H1 (cell line): Measurements from ENCODE around the gene RCAN2. TPM values are rescaled to one million over a fixed set of nuclear protein-coding genes. Genes with fewer than 3 reads are reported as not detected.

ENCODE experiments used
- CTCF ChIA-PET: fragments of 300-600 bp; sonication (Branson Sonifier 250); formaldehyde crosslinking; loops from one replicate; lab custom pipeline; 2021; ENCODE audit not compliant: partially characterized antibody; lab: Charles Lee
- POLR2A ChIA-PET: fragments of 300-600 bp; sonication (Branson Sonifier 250); formaldehyde crosslinking; loops from one replicate; lab custom pipeline; 2021; ENCODE audit warnings: inconsistent platforms; ENCODE audit not compliant: partially characterized antibody; lab: Charles Lee
- DNase-seq, 2 experiments: peaks; one replicate each; pipeline versions ENCODE4 v3.0.0 to v3.0.0-alpha.2; 2010 to 2022; ENCODE audit warnings: low spot score in 2 of 2, low read depth in 1 of 2, mixed read lengths in 1 of 2
- FAIRE-seq: peaks from 2 replicates; lab custom pipeline; 2011; peaks lifted over from hg19 to GRCh38; lab: Jason Lieb, UNC
- H2AFZ ChIP-seq: 2 replicates; pipeline ENCODE4 v1.8.1; 2012; ENCODE audit warnings: low read length, inconsistent platforms
- H2AK5ac ChIP-seq: 2 replicates; pipeline ENCODE4 v1.6.1; 2013; ENCODE audit warnings: low read depth, low read length
- H2BK120ac ChIP-seq: replicated peaks from 2 replicates; pipeline ENCODE3; 2013; ENCODE audit warnings: low read depth, low read length, inconsistent platforms
- H2BK12ac ChIP-seq: 2 replicates; pipeline ENCODE4 v1.6.1; 2013; ENCODE audit warnings: low read depth, low read length
- H2BK15ac ChIP-seq: 2 replicates; pipeline ENCODE4 v1.6.1; 2013; ENCODE audit warnings: low read length
- H2BK20ac ChIP-seq: 2 replicates; pipeline ENCODE4 v1.6.1; 2013; ENCODE audit warnings: low read length
- H2BK5ac ChIP-seq: 2 replicates; pipeline ENCODE4 v1.6.1; 2013; ENCODE audit warnings: low read depth, low read length
- H3K14ac ChIP-seq: 2 replicates; pipeline ENCODE4 v1.6.1; 2013; ENCODE audit warnings: inconsistent platforms; ENCODE audit not compliant: insufficient read length
- H3K18ac ChIP-seq: 2 replicates; pipeline ENCODE4 v1.6.1; 2013; ENCODE audit warnings: low read length; ENCODE audit errors: extremely low read depth
- H3K23ac ChIP-seq: 2 replicates; pipeline ENCODE4 v1.6.1; 2013; ENCODE audit warnings: inconsistent platforms; ENCODE audit not compliant: insufficient read length
- H3K23me2 ChIP-seq: 2 replicates; pipeline ENCODE4 v1.6.1; 2013; ENCODE audit warnings: low read depth, low read length
- H3K27ac ChIP-seq: 2 replicates; pipeline ENCODE4 v1.6.1; 2011; ENCODE audit warnings: low read depth, low read length, inconsistent platforms
- H3K27me3 ChIP-seq, 4 experiments: replicated peaks in 1 of 4; 1 replicate in 1 of 4; 2 replicates in 3 of 4; pipeline versions ENCODE4 v1.6.1 to v1.8.1; 2011 to 2013; ENCODE audit warnings: low read length in 3 of 4, mild to moderate bottlenecking in 3 of 4, inconsistent platforms in 2 of 4, mixed read lengths in 2 of 4, moderate library complexity in 1 of 4; ENCODE audit not compliant: control insufficient read depth in 3 of 4, insufficient read depth in 3 of 4; ENCODE audit errors: extremely low read depth in 1 of 4
- H3K36me3 ChIP-seq, 4 experiments: 2 replicates each; pipeline versions ENCODE4 v1.6.1 to v1.8.1; 2011 to 2013; ENCODE audit warnings: mild to moderate bottlenecking in 4 of 4, low read length in 3 of 4, moderate library complexity in 2 of 4, control low read depth in 1 of 4, inconsistent platforms in 1 of 4; ENCODE audit not compliant: insufficient read depth in 4 of 4, control insufficient read depth in 2 of 4
- H3K4ac ChIP-seq: replicated peaks from 2 replicates; pipeline ENCODE3; 2013; ENCODE audit warnings: low read length, low read depth, mixed read lengths, inconsistent platforms; ENCODE audit not compliant: insufficient read length
- H3K4me1 ChIP-seq, 4 experiments: replicated peaks in 1 of 4; 1 replicate in 1 of 4; 2 replicates in 3 of 4; pipeline versions ENCODE4 v1.6.1 to v1.8.1; 2011 to 2013; ENCODE audit warnings: low read length in 3 of 4, inconsistent platforms in 2 of 4, mixed read lengths in 1 of 4; ENCODE audit not compliant: insufficient read depth in 4 of 4, control insufficient read depth in 3 of 4
- H3K4me2 ChIP-seq, 2 experiments: 2 replicates each; pipeline versions ENCODE4 v1.6.1 to v1.8.1; 2011 to 2013; ENCODE audit warnings: low read depth in 2 of 2, low read length in 2 of 2, control low read depth in 1 of 2, inconsistent platforms in 1 of 2, mild to moderate bottlenecking in 1 of 2; ENCODE audit not compliant: insufficient read depth in 1 of 2
- H3K4me3 ChIP-seq, 4 experiments: fragments of 200-600, 300-600 bp in 1 of 4; sonication (generic), shearing (Covaris generic), sonication (Bioruptor Twin) in 1 of 4; 2 replicates each; pipeline versions ENCODE4 v1.5.1 to v1.8.1; 2011 to 2016; ENCODE audit warnings: low read length in 4 of 4, low read depth in 3 of 4, control low read depth in 2 of 4, inconsistent platforms in 2 of 4, mild to moderate bottlenecking in 2 of 4, mixed read lengths in 1 of 4, moderate library complexity in 1 of 4; ENCODE audit not compliant: insufficient read depth in 2 of 4; ENCODE audit errors: extremely low read depth in 1 of 4
- H3K56ac ChIP-seq: replicated peaks from 2 replicates; pipeline ENCODE3; 2013; ENCODE audit warnings: low read depth, mild to moderate bottlenecking, mixed read lengths, low read length, inconsistent platforms; ENCODE audit not compliant: insufficient read length
- H3K79me1 ChIP-seq: 2 replicates; pipeline ENCODE4 v1.6.1; 2013; ENCODE audit warnings: low read depth, low read length, control low read depth
- H3K79me2 ChIP-seq, 2 experiments: 2 replicates each; pipeline versions ENCODE4 v1.6.1 to v1.8.1; 2012 to 2013; ENCODE audit warnings: low read length in 2 of 2, mild to moderate bottlenecking in 2 of 2, inconsistent platforms in 1 of 2; ENCODE audit not compliant: insufficient read depth in 2 of 2, control insufficient read depth in 1 of 2
- H3K9ac ChIP-seq, 4 experiments: replicated peaks in 1 of 4; 1 replicate in 1 of 4; 2 replicates in 3 of 4; pipeline versions ENCODE4 v1.6.1 to v1.8.1; 2011 to 2013; ENCODE audit warnings: low read depth in 3 of 4, low read length in 3 of 4, control low read depth in 2 of 4, mild to moderate bottlenecking in 2 of 4, moderate library complexity in 2 of 4, inconsistent platforms in 1 of 4; ENCODE audit errors: extremely low read depth in 1 of 4
- H3K9me3 ChIP-seq, 2 experiments: 2 replicates each; pipeline versions ENCODE4 v1.6.1 to v1.8.1; 2012 to 2013; ENCODE audit warnings: mild to moderate bottlenecking in 2 of 2, moderate library complexity in 2 of 2, control low read depth in 1 of 2, inconsistent platforms in 1 of 2, low read depth in 1 of 2, low read length in 1 of 2, mixed read lengths in 1 of 2; ENCODE audit not compliant: insufficient read depth in 2 of 2
- H4K20me1 ChIP-seq, 2 experiments: replicated peaks in 1 of 2; 2 replicates each; pipeline versions ENCODE3 to v1.8.1; 2011 to 2013; ENCODE audit warnings: inconsistent platforms in 2 of 2, low read length in 2 of 2, mild to moderate bottlenecking in 1 of 2; ENCODE audit not compliant: insufficient read depth in 2 of 2, control insufficient read depth in 1 of 2
- H4K5ac ChIP-seq: 2 replicates; pipeline ENCODE4 v1.6.1; 2013; ENCODE audit warnings: low read length, low read depth, mixed read lengths, inconsistent platforms; ENCODE audit not compliant: insufficient read length
- H4K8ac ChIP-seq: 2 replicates; pipeline ENCODE4 v1.8.0; 2013; ENCODE audit warnings: mild to moderate bottlenecking, moderate library complexity, low read length, inconsistent platforms; ENCODE audit not compliant: insufficient read depth; ENCODE audit errors: extremely low read depth
- H4K91ac ChIP-seq: replicated peaks from 2 replicates; pipeline ENCODE3; 2013; ENCODE audit warnings: low read length, mixed read lengths, inconsistent platforms; ENCODE audit not compliant: insufficient read length
- ASH2L ChIP-seq: fragments of 200-600, 300-600 bp; sonication (generic); IDR thresholded peaks from one replicate; pipeline ENCODE4 v1.7.1; 2017; ENCODE audit warnings: low read length
- BRCA1 ChIP-seq: IDR thresholded peaks from 2 replicates; pipeline ENCODE4 v1.6.1; 2012; ENCODE audit warnings: low read depth, low read length, improper control_type of control experiment
- CBX5 ChIP-seq: fragments of 300-800, 300-1000 bp; sonication (generic); IDR thresholded peaks from 2 replicates; pipeline ENCODE4 v1.7.1; 2016; ENCODE audit warnings: antibody characterized with exemption, low read length, low read depth
- CHD1 ChIP-seq: IDR thresholded peaks from 2 replicates; pipeline ENCODE4 v1.6.1; 2012; ENCODE audit warnings: low read depth, low read length, improper control_type of control experiment
- HDAC2 ChIP-seq, 2 experiments: fragments of 300-600 bp in 1 of 2; sonication (generic) in 1 of 2; IDR thresholded peaks; 2 replicates each; pipeline ENCODE4 v1.6.1; 2011 to 2012; ENCODE audit warnings: low read depth in 2 of 2, low read length in 2 of 2, mild to moderate bottlenecking in 2 of 2, moderate library complexity in 2 of 2, borderline replicate concordance in 1 of 2, inconsistent platforms in 1 of 2
- JUND ChIP-seq: IDR thresholded peaks from 2 replicates; pipeline ENCODE4 v1.6.1; 2011; ENCODE audit warnings: mild to moderate bottlenecking, improper control_type of control experiment, low read length
- POU5F1 ChIP-seq: IDR thresholded peaks from 2 replicates; pipeline ENCODE4 v1.6.1; 2011; ENCODE audit warnings: low read depth, mild to moderate bottlenecking, low read length, moderate library complexity
- RAD21 ChIP-seq, 2 experiments: IDR thresholded peaks in 1 of 2; conservative IDR thresholded peaks in 1 of 2; 2 replicates each; pipeline ENCODE4 v1.6.1; 2011; ENCODE audit warnings: low read depth in 2 of 2, low read length in 2 of 2, improper control_type of control experiment in 1 of 2, inconsistent platforms in 1 of 2, mild to moderate bottlenecking in 1 of 2, moderate library complexity in 1 of 2
- RFX5 ChIP-seq: IDR thresholded peaks from 2 replicates; pipeline ENCODE4 v1.6.1; 2011; ENCODE audit warnings: low read depth, low read length, improper control_type of control experiment, borderline replicate concordance
- SUZ12 ChIP-seq: fragments of 200-600 bp; sonication (generic); IDR thresholded peaks from 2 replicates; pipeline ENCODE4 v1.6.1; 2012; ENCODE audit warnings: mild to moderate bottlenecking, inconsistent platforms, low read length, moderate library complexity, mixed read lengths
- TAF1 ChIP-seq: IDR thresholded peaks from 2 replicates; pipeline ENCODE4 v1.6.1; 2011; ENCODE audit warnings: mild to moderate bottlenecking, low read depth, low read length
- TEAD4 ChIP-seq: IDR thresholded peaks from 2 replicates; pipeline ENCODE4 v1.6.1; 2012; ENCODE audit warnings: low read depth, low read length, inconsistent platforms, mixed read lengths
- WGBS, 2 experiments: shearing (Covaris generic) in 1 of 2; methylation state at CpG; one replicate each; pipeline versions ENCODE4 v1.1.6 to v1.1.7; 2013 to 2015; ENCODE audit warnings: low lambda C conversion rate in 2 of 2, mixed read lengths in 2 of 2, inconsistent platforms in 1 of 2, low coverage in 1 of 2, missing lambda C conversion rate in 1 of 2; ENCODE audit not compliant: insufficient replicate concordance in 2 of 2, insufficient coverage in 1 of 2, insufficient read length in 1 of 2; ENCODE audit errors: extremely low coverage in 1 of 2, missing lambda C conversion rate in 1 of 2; 5-methylcytosine and 5-hydroxymethylcytosine counted together
- polyA plus RNA-seq, 7 experiments: library from polyadenylated mRNA; depleted of rRNA in 3 of 7; stranded (reverse) in 5 of 7; unstranded in 2 of 7; fragments of >200 nt in 5 of 7; fragments of 200-250 nt in 2 of 7; gene quantifications; 1 replicate in 5 of 7; 2 replicates in 1 of 7; 4 replicates in 1 of 7; pipeline versions ENCODE4 v1.2.1 to v1.2.3, GENCODE V29; 2011 to 2013; ENCODE audit warnings: missing spikeins in 2 of 7, mixed read lengths in 2 of 7
- total RNA-seq: library from RNA; stranded (reverse); fragmentation: NEBNext Ultra II Directional; extraction: Animal tissue kit (Norgen Biotek cat#: 25700); gene quantifications from 2 replicates; pipeline ENCODE4 v1.2.1, GENCODE V29; 2021
- TF ChIP-seq, protein P1 (sequence below): IDR thresholded peaks from 2 replicates; pipeline ENCODE4 v1.6.1; 2011; ENCODE audit warnings: low read length, improper control_type of control experiment

The RCAN2 gene
- total and polyA plus RNA-seq, 2 of the 8 experiments (the other 6 are each of a cell fraction or from before 2014, with no cell fraction given) = 5.0 to 8.5 TPM

DNA sequence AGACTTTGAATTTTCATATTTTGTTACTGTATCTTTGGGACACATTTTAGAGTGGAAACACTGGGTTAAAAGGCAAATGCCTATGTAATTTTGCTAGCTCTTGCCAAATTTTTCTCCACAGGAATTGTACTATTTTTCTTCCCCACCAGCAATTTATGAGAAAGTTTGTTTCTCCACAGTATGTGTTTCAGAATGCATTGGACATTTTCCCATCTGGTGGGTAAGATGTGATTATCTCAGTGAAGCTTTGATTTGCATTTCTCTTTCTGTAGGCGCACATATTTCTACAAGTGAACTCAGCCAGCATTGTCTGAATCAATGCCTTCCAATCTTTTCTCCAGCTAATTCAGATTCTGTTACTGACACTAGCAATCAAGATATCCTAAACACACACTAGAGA lies 157.8 kb downstream of the RCAN2 start:
- FAIRE-seq (no peak), DNase-seq (no peak)
- H2BK20ac ChIP-seq = no peak overlapping the region
- no peak overlapping the region for H3K4ac ChIP-seq
- WGBS, 2 experiments = 100% methylated on average over 1 of the region's 1 CpG; no CpG with 5 or more reads in 1 of the 2 experiments
- no peak overlapping the region for H3K14ac ChIP-seq
- H3K23ac ChIP-seq = no peak overlapping the region
- H3K9me3 ChIP-seq = no peaks in the 10 kb centered on the region
- H3K23me2 ChIP-seq = no peaks in the 10 kb centered on the region
- H3K79me2 ChIP-seq = no peaks in the 10 kb centered on the region
- no peak overlapping the region for H3K18ac ChIP-seq
- no peak overlapping the region for H2AFZ ChIP-seq
- no peaks in the 10 kb centered on the region for H3K36me3 ChIP-seq
- H3K9ac ChIP-seq = no peak overlapping the region
- H4K5ac ChIP-seq = no peak overlapping the region
- H3K4me1 ChIP-seq = no peaks in the 10 kb centered on the region
- H3K79me1 ChIP-seq = no peaks in the 10 kb centered on the region
- no peak overlapping the region for H3K27ac ChIP-seq
- ChIA-PET POLR2A (no interaction called here), CTCF (no interaction called here)
- no peak overlapping the region for H2BK15ac ChIP-seq
- no peak overlapping the region for H3K4me3 ChIP-seq
- H2BK120ac ChIP-seq = no peak overlapping the region
- no peaks in the 10 kb centered on the region for H3K27me3 ChIP-seq
- no peak overlapping the region for H3K4me2 ChIP-seq
- H4K8ac ChIP-seq = no peak overlapping the region
- H4K91ac ChIP-seq = no peak overlapping the region
- no peak overlapping the region for H2AK5ac ChIP-seq
- no peak overlapping the region for H2BK5ac ChIP-seq
- no peaks in the 10 kb centered on the region for H4K20me1 ChIP-seq
- H2BK12ac ChIP-seq = no peak overlapping the region
- no peak overlapping the region for H3K56ac ChIP-seq
- TF ChIP-seq RFX5 (no peak), BRCA1 (no peak), CBX5 (no peak), ASH2L (no peak), RAD21 (IDR thresholded peaks at IDR 0.05 in 1 of 2, conservative IDR thresholded peaks at IDR 0.05 in 1 of 2; ENCODE audit: low read depth in 2 of 2, low read length in 2 of 2) (no peak), TEAD4 (no peak), JUND (no peak), POU5F1 (no peak), TAF1 (no peak), SUZ12 (no peak), CHD1 (no peak), HDAC2 (IDR thresholded peaks at IDR 0.05; ENCODE audit: borderline replicate concordance in 1 of 2, low read depth in 2 of 2, low read length in 2 of 2) (no peak)
- TF ChIP-seq, protein P1, sequence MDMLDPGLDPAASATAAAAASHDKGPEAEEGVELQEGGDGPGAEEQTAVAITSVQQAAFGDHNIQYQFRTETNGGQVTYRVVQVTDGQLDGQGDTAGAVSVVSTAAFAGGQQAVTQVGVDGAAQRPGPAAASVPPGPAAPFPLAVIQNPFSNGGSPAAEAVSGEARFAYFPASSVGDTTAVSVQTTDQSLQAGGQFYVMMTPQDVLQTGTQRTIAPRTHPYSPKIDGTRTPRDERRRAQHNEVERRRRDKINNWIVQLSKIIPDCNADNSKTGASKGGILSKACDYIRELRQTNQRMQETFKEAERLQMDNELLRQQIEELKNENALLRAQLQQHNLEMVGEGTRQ = no peak
